ENCODE measurements around the gene LRP1.

GRCh38 chr12:57191410-57191809 is 63.1 kb downstream of the LRP1 start:
- no peak for TF ChIP-seq CTCF (conservative IDR thresholded peaks at IDR 0.05; ENCODE audit: low read length)
- TF ChIP-seq EZH2phosphoT487 (IDR thresholded peaks at IDR 0.05; ENCODE audit: borderline replicate concordance, low read depth, low read length), result no peak
